A549 (cell line): ENCODE measurements around the gene NFKB2. TPM values are rescaled to one million over a fixed set of nuclear protein-coding genes. Genes with fewer than 3 reads are reported as not detected.
A peak's percentile ranks its signal among the peaks of the same experiment; 100 is the strongest.

Source experiments
- ATAC-seq, 2 experiments: fragments of 200-7000 bp in 1 of 2; fragments of >200 bp in 1 of 2; cut with Nextera tagmentation in 1 of 2; cut with Tn5 transposase in 1 of 2; 3 replicates each; pipeline versions ENCODE4 v1.8.0 to v1.9.1; 2018 to 2020; ENCODE audit warnings: mild to moderate bottlenecking in 1 of 2, moderate library complexity in 1 of 2
- CTCF ChIA-PET: fragments of 300-600 bp; sonication (Branson Sonifier 250); formaldehyde crosslinking; extraction: SDS; loops from one replicate; lab custom pipeline; 2021; ENCODE audit warnings: antibody characterized with exemption, inconsistent platforms; lab: Yijun Ruan, JAX
- POLR2A ChIA-PET: fragments of 350-600 bp; formaldehyde crosslinking; extraction: SDS; loops from one replicate; lab custom pipeline; 2021; ENCODE audit warnings: antibody characterized with exemption, inconsistent platforms; lab: Yijun Ruan, JAX
- DNase-seq, 2 experiments: peaks; one replicate each; pipeline versions ENCODE4 v3.0.0 to v3.0.0-alpha.2; 2011 to 2016; ENCODE audit warnings: low read depth in 1 of 2, low spot score in 1 of 2
- FAIRE-seq: peaks from 2 replicates; lab custom pipeline; 2011; peaks lifted over from hg19 to GRCh38; lab: Jason Lieb, UNC
- H3K27ac ChIP-seq, 2 experiments: fragments of >200 bp; sonication (Bioruptor Twin); formaldehyde crosslinking; 3 replicates each; pipeline ENCODE4 v1.5.1; 2016 to 2017
- H3K4me1 ChIP-seq: fragments of >200 bp; sonication (Bioruptor Twin); formaldehyde crosslinking; 3 replicates; pipeline ENCODE4 v1.6.1; 2016
- H3K4me2 ChIP-seq: fragments of >200 bp; sonication (Bioruptor Twin); formaldehyde crosslinking; 3 replicates; pipeline ENCODE4 v1.6.1; 2016
- H3K4me3 ChIP-seq: fragments of >200 bp; sonication (Bioruptor Twin); formaldehyde crosslinking; 3 replicates; pipeline ENCODE4 v1.5.1; 2016
- H3K9me3 ChIP-seq: fragments of >200 bp; sonication (Bioruptor Twin); formaldehyde crosslinking; 3 replicates; pipeline ENCODE4 v1.6.1; 2016
- BHLHE40 ChIP-seq: IDR thresholded peaks from 2 replicates; pipeline ENCODE4 v1.6.1; 2012; ENCODE audit warnings: low read depth, low read length, inconsistent platforms
- CBX2 ChIP-seq: fragments of 200-600 bp; sonication (generic); IDR thresholded peaks from 2 replicates; pipeline ENCODE4 v1.6.1; 2016; ENCODE audit warnings: low read depth, mild to moderate bottlenecking, borderline replicate concordance
- CEBPB ChIP-seq, 2 experiments: fragments of >200 bp in 1 of 2; sonication (Bioruptor Twin) in 1 of 2; formaldehyde crosslinking in 1 of 2; IDR thresholded peaks; 2 replicates each; pipeline ENCODE4 v1.6.1; 2012 to 2016
- EHMT2 ChIP-seq: fragments of 200-600 bp; sonication (generic); IDR thresholded peaks from 2 replicates; pipeline ENCODE4 v1.6.1; 2016; ENCODE audit warnings: antibody characterized with exemption, low read depth, mild to moderate bottlenecking, moderate library complexity
- ESRRA ChIP-seq: fragments of 150-350 bp; IDR thresholded peaks from 2 replicates; pipeline ENCODE4 v1.6.1; 2014; ENCODE audit warnings: mild to moderate bottlenecking, low read length, borderline replicate concordance
- FOXS1 ChIP-seq: fragments of 250-450 bp; sonication (Bioruptor Pico); IDR thresholded peaks from 2 replicates; pipeline ENCODE4 v1.5.0; 2020; ENCODE audit warnings: mild to moderate bottlenecking, moderate library complexity
- HEYL ChIP-seq: fragments of 250-450 bp; sonication (Bioruptor Pico); IDR thresholded peaks from 2 replicates; pipeline ENCODE4 v1.8.0; 2021; ENCODE audit warnings: mild to moderate bottlenecking, moderate library complexity
- HOXB5 ChIP-seq: fragments of 250-450 bp; sonication (Bioruptor Pico); IDR thresholded peaks from 2 replicates; pipeline ENCODE4 v1.5.0; 2020; ENCODE audit warnings: mild to moderate bottlenecking, moderate library complexity
- JUN ChIP-seq, 2 experiments: fragments of >200 bp; sonication (Bioruptor Twin); formaldehyde crosslinking; IDR thresholded peaks; 2 replicates in 1 of 2; 3 replicates in 1 of 2; pipeline ENCODE4 v1.6.1; 2016 to 2017
- KDM1A ChIP-seq: fragments of 200-600 bp; sonication (generic); IDR thresholded peaks from 2 replicates; pipeline ENCODE4 v1.6.1; 2016; ENCODE audit warnings: low read depth, mild to moderate bottlenecking
- NR3C1 ChIP-seq: fragments of >200 bp; sonication (Bioruptor Twin); formaldehyde crosslinking; IDR thresholded peaks from 3 replicates; pipeline ENCODE4 v1.6.1; 2017
- PHF8 ChIP-seq: fragments of 200-600 bp; sonication (generic); IDR thresholded peaks from 2 replicates; pipeline ENCODE4 v1.6.1; 2016; ENCODE audit warnings: low read depth, mild to moderate bottlenecking, antibody characterized with exemption, moderate library complexity, borderline replicate concordance
- POLR2A ChIP-seq: IDR thresholded peaks from 2 replicates; pipeline ENCODE4 v1.6.1; 2012; ENCODE audit warnings: mild to moderate bottlenecking, low read length
- RAD21 ChIP-seq, 2 experiments: fragments of >200 bp in 1 of 2; sonication (Bioruptor Twin) in 1 of 2; formaldehyde crosslinking in 1 of 2; IDR thresholded peaks in 1 of 2; conservative IDR thresholded peaks in 1 of 2; 2 replicates in 1 of 2; 3 replicates in 1 of 2; pipeline ENCODE4 v1.6.1; 2012 to 2018; ENCODE audit warnings: inconsistent platforms in 1 of 2
- RCOR1 ChIP-seq: fragments of 150-350 bp; IDR thresholded peaks from 2 replicates; pipeline ENCODE4 v1.6.1; 2014; ENCODE audit warnings: antibody characterized with exemption, low read length, low read depth
- RNF2 ChIP-seq: fragments of 200-600 bp; sonication (generic); IDR thresholded peaks from 2 replicates; pipeline ENCODE4 v1.6.1; 2016; ENCODE audit warnings: low read depth, mild to moderate bottlenecking, antibody characterized with exemption, moderate library complexity, borderline replicate concordance
- SMC3 ChIP-seq: fragments of >200 bp; sonication (Bioruptor Twin); formaldehyde crosslinking; IDR thresholded peaks from 3 replicates; pipeline ENCODE4 v1.6.1; 2018; ENCODE audit warnings: inconsistent platforms
- TP53 ChIP-seq: fragments of 250-450 bp; sonication (Bioruptor Pico); IDR thresholded peaks from 2 replicates; pipeline ENCODE4 v1.5.0; 2021; ENCODE audit warnings: mild to moderate bottlenecking, moderate library complexity
- ZFP36 ChIP-seq: fragments of 450-650 bp; IDR thresholded peaks from 2 replicates; pipeline ENCODE4 v1.6.1; 2014; ENCODE audit warnings: borderline replicate concordance; ENCODE audit not compliant: partially characterized antibody
- ZNF302 ChIP-seq: fragments of 250-450 bp; sonication (Bioruptor Pico); IDR thresholded peaks from 2 replicates; pipeline ENCODE4 v1.9.0; 2021; ENCODE audit warnings: inconsistent platforms, mild to moderate bottlenecking, moderate library complexity
- WGBS: methylation state at CpG from one replicate; pipeline ENCODE4 v1.1.6; 2017; ENCODE audit errors: missing lambda C conversion rate; 5-methylcytosine and 5-hydroxymethylcytosine counted together
- polyA plus RNA-seq, 4 experiments: library from polyadenylated mRNA; depleted of rRNA in 3 of 4; stranded (reverse); fragments of >200 nt; fragmentation: RNase III in 1 of 4; extraction: RNeasy Plus Mini Kit Qiagen cat#74134 plus additional on column Dnase treatment in 1 of 4; gene quantifications; 2 replicates in 3 of 4; 3 replicates in 1 of 4; pipeline ENCODE4 v1.2.3, GENCODE V29; 2011 to 2017
- TF ChIP-seq, protein P1 (sequence below): fragments of 250-450 bp; sonication (Bioruptor Pico); IDR thresholded peaks from 2 replicates; pipeline ENCODE4 v1.5.0; 2020; ENCODE audit warnings: low read depth, mild to moderate bottlenecking, moderate library complexity
- TF ChIP-seq, protein P2 (sequence below): fragments of >200 bp; sonication (Bioruptor Twin); formaldehyde crosslinking; IDR thresholded peaks from 3 replicates; pipeline ENCODE4 v1.5.1; 2016
- TF ChIP-seq, protein P3 (sequence below): fragments of 250-450 bp; sonication (Bioruptor Pico); IDR thresholded peaks from 2 replicates; pipeline ENCODE4 v1.5.0; 2021; ENCODE audit warnings: mild to moderate bottlenecking, moderate library complexity, borderline replicate concordance
- TF ChIP-seq, protein P4 (sequence below): fragments of 450-650 bp; IDR thresholded peaks from 2 replicates; pipeline ENCODE4 v1.6.1; 2014; ENCODE audit warnings: antibody characterized with exemption

The NFKB2 gene
- polyA plus RNA-seq, 2 of the 4 experiments (the other 2 are of a cell fraction), result 27.6 to 35.7 TPM

DNA sequence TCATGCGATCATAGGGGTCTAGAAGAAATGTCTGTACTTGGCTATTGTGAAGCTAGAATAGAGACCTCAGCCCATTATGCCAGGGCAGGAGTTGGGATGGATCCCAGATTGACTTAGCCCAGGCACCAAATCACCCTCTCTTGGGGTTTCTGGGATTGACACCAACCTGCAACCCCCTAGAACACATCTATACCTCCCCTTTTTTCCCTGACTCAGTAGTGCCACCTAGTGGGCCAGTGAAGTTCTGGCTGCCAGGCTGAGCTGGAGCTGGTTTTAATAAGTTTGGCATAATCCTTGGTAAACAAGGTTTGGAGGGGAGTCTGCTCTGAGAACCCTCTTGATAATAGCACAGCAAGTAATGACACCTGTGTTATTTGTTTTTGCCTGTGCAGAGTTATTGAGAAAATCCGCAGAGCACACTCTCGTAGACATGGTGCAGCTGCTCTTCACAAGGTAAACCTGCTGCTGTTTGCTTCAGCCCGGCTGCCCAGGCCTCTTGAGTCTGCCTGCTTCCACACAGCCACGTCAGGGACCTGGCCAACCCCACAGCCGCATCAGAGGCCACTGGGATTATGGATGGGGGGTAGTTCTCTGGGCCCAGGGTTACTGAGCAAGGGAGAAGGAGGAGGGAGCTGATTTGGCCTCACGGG lies 43.3 kb upstream of the NFKB2 start:
- POLR2A ChIA-PET, result no interaction called here

DNA sequence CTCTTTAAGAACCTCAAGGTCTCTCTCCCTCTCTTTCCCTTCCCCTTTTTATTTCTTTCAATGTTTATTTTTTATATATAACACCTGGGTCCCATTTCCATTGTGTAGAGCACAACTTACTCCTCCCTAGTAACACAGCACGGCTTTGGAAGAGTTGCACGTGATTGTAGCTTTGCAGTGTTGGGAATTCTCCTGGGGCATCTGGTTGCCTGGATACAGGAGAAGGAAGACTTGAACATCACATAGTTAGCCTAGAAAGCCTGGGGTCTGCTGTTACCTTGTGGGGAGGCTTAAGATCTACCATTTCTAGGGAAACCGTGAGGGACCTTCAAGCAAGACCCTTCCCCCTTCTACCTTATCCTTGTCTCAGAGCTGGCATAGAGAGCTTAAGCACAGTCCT lies 41.1 kb upstream of the NFKB2 start:
- Histone ChIP-seq H3K4me3 (no peak overlapping the region), H3K9me3 (no peaks in the 10 kb centered on the region), H3K4me1 (no peaks in the 10 kb centered on the region), H3K27ac (no peak overlapping the region), H3K4me2 (no peak overlapping the region)
- DNase-seq, result no peak
- no peak for ATAC-seq
- ChIA-PET CTCF (interaction anchor here (0.6 to 24.0 kb wide), 11 partner anchors 8 to 288 kb away, joined by 3 to 886 read pairs (median 6); partner anchors contain the start of genes ELOVL3 and PITX3), POLR2A (no interaction called here)
- WGBS, result 98% methylated on average over 3 of the region's 3 CpGs
- TF ChIP-seq ZNF302 (CRISPR knock-in tag) (no peak), HEYL (no peak), EHMT2 (no peak)
- TF ChIP-seq, protein P1, sequence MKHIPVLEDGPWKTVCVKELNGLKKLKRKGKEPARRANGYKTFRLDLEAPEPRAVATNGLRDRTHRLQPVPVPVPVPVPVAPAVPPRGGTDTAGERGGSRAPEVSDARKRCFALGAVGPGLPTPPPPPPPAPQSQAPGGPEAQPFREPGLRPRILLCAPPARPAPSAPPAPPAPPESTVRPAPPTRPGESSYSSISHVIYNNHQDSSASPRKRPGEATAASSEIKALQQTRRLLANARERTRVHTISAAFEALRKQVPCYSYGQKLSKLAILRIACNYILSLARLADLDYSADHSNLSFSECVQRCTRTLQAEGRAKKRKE (CRISPR knock-in tag), result no peak
- TF ChIP-seq, all 56 proteins: peak for 0
- FAIRE-seq, result no peak

More for the DNA sequence above, 43.3 kb upstream of the NFKB2 start:
- FAIRE-seq (no peak), DNase-seq (peak; percentile 68), ATAC-seq (peak; percentile 72 to 89; a peak in 5 of 6 replicates)
- CTCF ChIA-PET, result interaction anchor here (0.7 to 24.0 kb wide), 49 partner anchors 9 to 273 kb away, joined by 3 to 886 read pairs (median 6); partner anchors contain the start of genes ELOVL3, GBF1 and PITX3
- H3K4me3 ChIP-seq, result no peak overlapping the region
- peak; percentile 83 for TF ChIP-seq SMC3
- no peak for TF ChIP-seq TP53 (CRISPR knock-in tag)
- peak; percentile 75 to 80 for TF ChIP-seq RAD21 (conservative IDR thresholded peaks at IDR 0.05 in 1 of 2, IDR thresholded peaks at IDR 0.05 in 1 of 2)
- TF ChIP-seq, protein P2, sequence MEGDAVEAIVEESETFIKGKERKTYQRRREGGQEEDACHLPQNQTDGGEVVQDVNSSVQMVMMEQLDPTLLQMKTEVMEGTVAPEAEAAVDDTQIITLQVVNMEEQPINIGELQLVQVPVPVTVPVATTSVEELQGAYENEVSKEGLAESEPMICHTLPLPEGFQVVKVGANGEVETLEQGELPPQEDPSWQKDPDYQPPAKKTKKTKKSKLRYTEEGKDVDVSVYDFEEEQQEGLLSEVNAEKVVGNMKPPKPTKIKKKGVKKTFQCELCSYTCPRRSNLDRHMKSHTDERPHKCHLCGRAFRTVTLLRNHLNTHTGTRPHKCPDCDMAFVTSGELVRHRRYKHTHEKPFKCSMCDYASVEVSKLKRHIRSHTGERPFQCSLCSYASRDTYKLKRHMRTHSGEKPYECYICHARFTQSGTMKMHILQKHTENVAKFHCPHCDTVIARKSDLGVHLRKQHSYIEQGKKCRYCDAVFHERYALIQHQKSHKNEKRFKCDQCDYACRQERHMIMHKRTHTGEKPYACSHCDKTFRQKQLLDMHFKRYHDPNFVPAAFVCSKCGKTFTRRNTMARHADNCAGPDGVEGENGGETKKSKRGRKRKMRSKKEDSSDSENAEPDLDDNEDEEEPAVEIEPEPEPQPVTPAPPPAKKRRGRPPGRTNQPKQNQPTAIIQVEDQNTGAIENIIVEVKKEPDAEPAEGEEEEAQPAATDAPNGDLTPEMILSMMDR, result peak; percentile 93
- H3K4me2 ChIP-seq, result no peak overlapping the region
- WGBS, result 76% methylated on average over 5 of the region's 7 CpGs
- no peak overlapping the region for H3K27ac ChIP-seq
- H3K9me3 ChIP-seq, result no peaks in the 10 kb centered on the region
- H3K4me1 ChIP-seq, result no peaks in the 10 kb centered on the region

DNA sequence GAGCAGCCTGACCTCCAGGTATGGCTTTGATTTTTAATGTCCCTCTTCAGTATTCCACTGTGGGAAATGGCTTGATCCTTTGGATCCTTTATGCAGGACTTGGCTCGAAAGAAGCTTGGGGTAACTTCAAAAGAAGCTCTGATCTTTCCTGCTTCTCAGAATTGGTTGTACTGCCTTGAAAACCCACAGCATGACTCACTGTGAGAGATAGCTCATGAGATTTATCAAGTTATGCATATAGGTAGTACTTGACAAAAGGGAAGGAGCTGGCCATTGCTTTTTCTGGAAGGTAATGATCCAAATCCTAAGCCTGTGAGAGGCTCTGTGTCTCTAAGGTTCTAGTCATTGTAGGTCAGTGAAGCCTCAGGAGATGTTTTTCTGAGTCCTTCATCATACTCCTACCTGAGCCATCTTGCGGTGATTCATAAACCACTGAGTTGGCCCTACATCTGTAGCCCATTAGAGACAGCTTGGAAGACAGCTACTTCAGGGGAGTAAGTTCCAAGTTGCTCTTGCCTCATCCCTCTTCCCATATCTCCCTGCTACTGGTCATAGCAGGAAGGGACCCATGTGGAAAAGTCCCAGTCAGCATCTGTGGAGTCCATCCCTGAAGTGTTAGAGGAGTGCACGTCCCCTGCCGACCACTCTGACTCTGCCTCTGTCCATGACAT lies 36.7 kb upstream of the NFKB2 start:
- POLR2A ChIA-PET, result no interaction called here
- DNase-seq, result no peak
- CTCF ChIA-PET, result interaction anchor here (0.6 to 24.0 kb wide), 10 partner anchors 9 to 224 kb away, joined by 3 to 886 read pairs (median 4); partner anchors contain the start of genes ELOVL3 and PITX3
- ATAC-seq, result no peak
- Histone ChIP-seq H3K4me2 (no peak overlapping the region), H3K9me3 (no peaks in the 10 kb centered on the region), H3K27ac (no peak overlapping the region), H3K4me1 (no peaks in the 10 kb centered on the region), H3K4me3 (no peak overlapping the region)
- FAIRE-seq, result peak; percentile 7
- 85% methylated on average over 4 of the region's 4 CpGs for WGBS
- TF ChIP-seq BHLHE40 (no peak), PHF8 (no peak), CBX2 (no peak), CEBPB (IDR thresholded peaks at IDR 0.05) (no peak), RCOR1 (no peak), FOXS1 (CRISPR knock-in tag) (no peak), ZFP36 (no peak), ESRRA (no peak), NR3C1 (no peak), RNF2 (no peak), HOXB5 (CRISPR knock-in tag) (no peak), KDM1A (no peak), POLR2A (no peak), JUN (IDR thresholded peaks at IDR 0.05) (no peak)
- TF ChIP-seq, protein P3, sequence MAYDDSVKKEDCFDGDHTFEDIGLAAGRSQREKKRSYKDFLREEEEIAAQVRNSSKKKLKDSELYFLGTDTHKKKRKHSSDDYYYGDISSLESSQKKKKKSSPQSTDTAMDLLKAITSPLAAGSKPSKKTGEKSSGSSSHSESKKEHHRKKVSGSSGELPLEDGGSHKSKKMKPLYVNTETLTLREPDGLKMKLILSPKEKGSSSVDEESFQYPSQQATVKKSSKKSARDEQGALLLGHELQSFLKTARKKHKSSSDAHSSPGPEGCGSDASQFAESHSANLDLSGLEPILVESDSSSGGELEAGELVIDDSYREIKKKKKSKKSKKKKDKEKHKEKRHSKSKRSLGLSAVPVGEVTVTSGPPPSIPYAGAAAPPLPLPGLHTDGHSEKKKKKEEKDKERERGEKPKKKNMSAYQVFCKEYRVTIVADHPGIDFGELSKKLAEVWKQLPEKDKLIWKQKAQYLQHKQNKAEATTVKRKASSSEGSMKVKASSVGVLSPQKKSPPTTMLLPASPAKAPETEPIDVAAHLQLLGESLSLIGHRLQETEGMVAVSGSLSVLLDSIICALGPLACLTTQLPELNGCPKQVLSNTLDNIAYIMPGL, result no peak
- TF ChIP-seq, protein P4, sequence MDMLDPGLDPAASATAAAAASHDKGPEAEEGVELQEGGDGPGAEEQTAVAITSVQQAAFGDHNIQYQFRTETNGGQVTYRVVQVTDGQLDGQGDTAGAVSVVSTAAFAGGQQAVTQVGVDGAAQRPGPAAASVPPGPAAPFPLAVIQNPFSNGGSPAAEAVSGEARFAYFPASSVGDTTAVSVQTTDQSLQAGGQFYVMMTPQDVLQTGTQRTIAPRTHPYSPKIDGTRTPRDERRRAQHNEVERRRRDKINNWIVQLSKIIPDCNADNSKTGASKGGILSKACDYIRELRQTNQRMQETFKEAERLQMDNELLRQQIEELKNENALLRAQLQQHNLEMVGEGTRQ, result no peak
